Cardiac muscle cell (in vitro differentiated cells and primary cell): ENCODE results near the gene BCAS3. TPM values are rescaled to one million over a fixed set of nuclear protein-coding genes. Genes with fewer than 3 reads are reported as not detected.

Source experiments
- DNase-seq, 2 donors: peaks; one replicate each; pipeline versions ENCODE4 v3.0.0 to v3.0.0-alpha.2; 2010 to 2017; ENCODE audit warnings: low read depth in 1 of 2, low spot score in 1 of 2
- H3K27ac ChIP-seq: fragments of 200-600 bp; sonication (generic); 2 replicates; pipeline ENCODE4 v1.5.1; 2016
- H3K27me3 ChIP-seq: fragments of 200-600 bp; sonication (generic); 2 replicates; pipeline ENCODE4 v1.6.0; 2016; ENCODE audit warnings: control low read depth
- H3K36me3 ChIP-seq: fragments of 200-600 bp; sonication (generic); 2 replicates; pipeline ENCODE4 v1.5.1; 2016; ENCODE audit warnings: control low read depth
- H3K4me1 ChIP-seq: fragments of 200-600 bp; sonication (generic); 2 replicates; pipeline ENCODE4 v1.8.1; 2017; ENCODE audit warnings: low read depth, mild to moderate bottlenecking, mixed run types
- H3K4me3 ChIP-seq: fragments of 200-600 bp; sonication (generic); 2 replicates; pipeline ENCODE4 v1.5.1; 2016; ENCODE audit warnings: mild to moderate bottlenecking
- H3K9me3 ChIP-seq: fragments of 200-600 bp; sonication (generic); 2 replicates; pipeline ENCODE4 v1.5.1; 2017; ENCODE audit warnings: low read depth, mild to moderate bottlenecking, control low read depth
- polyA plus RNA-seq: library from polyadenylated mRNA; unstranded; fragments of >200 nt; fragmentation: Nextera tagmentation; extraction: Ambion mirVana; gene quantifications from 2 replicates; pipeline ENCODE4 v1.2.1, GENCODE V29; 2016
- total RNA-seq: library from RNA; depleted of rRNA; stranded (reverse); fragments of >200 nt; gene quantifications from 2 replicates; pipeline ENCODE4 v1.2.3, GENCODE V29; 2016
- TF ChIP-seq, protein P1 (sequence below): IDR thresholded peaks from 2 replicates; pipeline ENCODE4 v1.5.1; 2012; ENCODE audit warnings: low read depth, mild to moderate bottlenecking, low read length

BCAS3 gene
- total RNA-seq (36.5 TPM in 2 replicates), polyA plus RNA-seq (39.6 and 51.3 TPM in 2 replicates)

DNA sequence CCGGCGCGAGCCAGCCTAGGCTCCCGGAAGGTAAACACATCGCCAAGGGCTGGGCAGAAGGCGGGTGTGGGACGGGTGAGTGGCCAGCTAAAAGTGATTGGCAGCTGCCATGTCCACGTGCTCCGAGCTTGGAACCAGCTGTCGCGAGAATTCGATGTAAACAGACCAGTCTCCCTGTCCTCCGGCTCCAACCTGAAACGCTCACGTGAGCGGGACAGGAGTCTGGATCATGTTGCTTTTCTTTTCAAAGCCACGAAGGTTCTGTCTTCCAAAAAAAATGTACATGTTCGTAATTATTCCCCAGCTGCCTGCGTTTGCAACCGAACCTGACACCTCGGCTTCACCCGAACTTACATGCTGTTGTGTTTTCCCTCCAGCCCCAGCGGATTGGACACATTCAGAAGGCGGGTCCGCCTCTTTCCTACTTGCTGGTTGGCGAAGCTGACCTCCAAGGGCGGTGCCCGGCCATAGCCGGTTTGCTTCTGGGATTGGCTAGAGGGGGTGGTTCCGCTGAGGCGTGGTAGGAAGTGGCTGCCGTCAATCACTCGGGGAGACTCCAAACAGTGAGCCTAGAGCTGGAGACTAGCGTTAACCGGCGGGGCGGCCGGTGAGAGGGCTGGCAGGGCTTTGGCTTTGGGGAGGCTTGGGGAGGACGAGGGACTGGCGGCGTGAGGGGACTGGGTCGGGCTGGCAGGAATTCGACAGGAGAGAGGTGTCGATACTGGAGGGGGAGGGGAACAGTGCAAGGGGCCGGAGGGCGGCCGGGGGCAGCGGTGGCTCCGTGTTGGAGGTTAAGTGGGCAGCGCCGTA is at the start of gene BCAS3:
Gene BCAS3, plus strand, starts transcription at position 544 of the 810 bp plus-strand sequence.
- DNase-seq, result peak; percentile 99
- Histone ChIP-seq H3K27ac (peak within 1 kb of the TSS; percentile 85), H3K9me3 (no peaks in the 10 kb centered on the region), H3K4me1 (peaks cover 5% of the 10 kb centered on the region), H3K4me3 (peak within 1 kb of the TSS; percentile 43), H3K27me3 (no peaks in the 10 kb centered on the region), H3K36me3 (no peaks in the 10 kb centered on the region)
- TF ChIP-seq, protein P1, sequence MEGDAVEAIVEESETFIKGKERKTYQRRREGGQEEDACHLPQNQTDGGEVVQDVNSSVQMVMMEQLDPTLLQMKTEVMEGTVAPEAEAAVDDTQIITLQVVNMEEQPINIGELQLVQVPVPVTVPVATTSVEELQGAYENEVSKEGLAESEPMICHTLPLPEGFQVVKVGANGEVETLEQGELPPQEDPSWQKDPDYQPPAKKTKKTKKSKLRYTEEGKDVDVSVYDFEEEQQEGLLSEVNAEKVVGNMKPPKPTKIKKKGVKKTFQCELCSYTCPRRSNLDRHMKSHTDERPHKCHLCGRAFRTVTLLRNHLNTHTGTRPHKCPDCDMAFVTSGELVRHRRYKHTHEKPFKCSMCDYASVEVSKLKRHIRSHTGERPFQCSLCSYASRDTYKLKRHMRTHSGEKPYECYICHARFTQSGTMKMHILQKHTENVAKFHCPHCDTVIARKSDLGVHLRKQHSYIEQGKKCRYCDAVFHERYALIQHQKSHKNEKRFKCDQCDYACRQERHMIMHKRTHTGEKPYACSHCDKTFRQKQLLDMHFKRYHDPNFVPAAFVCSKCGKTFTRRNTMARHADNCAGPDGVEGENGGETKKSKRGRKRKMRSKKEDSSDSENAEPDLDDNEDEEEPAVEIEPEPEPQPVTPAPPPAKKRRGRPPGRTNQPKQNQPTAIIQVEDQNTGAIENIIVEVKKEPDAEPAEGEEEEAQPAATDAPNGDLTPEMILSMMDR, result no peak

DNA sequence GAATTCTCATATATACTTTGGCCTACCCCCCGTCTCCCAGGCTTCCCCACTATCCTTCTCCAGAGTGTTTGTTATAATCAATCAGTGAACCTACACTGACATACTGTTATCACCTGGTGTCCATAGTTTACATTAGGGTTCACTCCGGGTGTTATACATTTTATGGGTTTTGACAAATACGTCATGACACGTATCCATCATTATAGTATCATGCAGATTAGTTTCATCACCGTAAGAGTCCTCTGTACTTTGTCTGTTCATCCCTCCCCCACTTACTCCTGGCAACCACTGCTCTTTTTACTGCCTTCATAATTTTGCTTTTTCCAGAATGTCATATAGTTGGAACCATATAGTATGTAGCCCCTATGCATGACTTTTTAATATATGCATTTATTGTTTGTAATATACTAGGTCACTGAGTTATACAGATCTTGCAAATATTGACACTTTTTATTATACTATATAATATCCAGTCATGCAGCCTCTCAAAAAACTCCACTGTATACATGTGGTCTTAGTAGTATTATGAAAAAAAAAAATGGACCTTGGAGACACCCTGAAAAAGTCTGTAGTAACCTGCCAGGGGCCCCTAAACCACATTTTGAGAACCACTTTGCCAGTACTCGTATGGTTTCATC is 49.3 kb upstream of the BCAS3 start:
- no peaks in the 10 kb centered on the region for H3K9me3 ChIP-seq
- no peaks in the 10 kb centered on the region for H3K27me3 ChIP-seq
- H3K36me3 ChIP-seq, result peaks cover 4% of the 10 kb centered on the region
- DNase-seq, result no peak
- TF ChIP-seq, protein P1, result no peak
- H3K27ac ChIP-seq, result no peak overlapping the region
- H3K4me3 ChIP-seq, result no peak overlapping the region
- H3K4me1 ChIP-seq, result no peaks in the 10 kb centered on the region

GRCh38 chr17:60629120-60629519 is 48.5 kb upstream of the BCAS3 start:
- Histone ChIP-seq H3K4me1 (no peaks in the 10 kb centered on the region), H3K36me3 (peaks cover 2% of the 10 kb centered on the region), H3K27me3 (no peaks in the 10 kb centered on the region), H3K27ac (peak overlapping the region; percentile 23), H3K9me3 (no peaks in the 10 kb centered on the region), H3K4me3 (no peak overlapping the region)
- no peak for DNase-seq
- TF ChIP-seq, protein P1, result no peak

GRCh38 chr17:60630352-60630751 is 47.3 kb upstream of the BCAS3 start:
- peak in 1 of 2 donors; percentile 63 for DNase-seq
- TF ChIP-seq, protein P1, result no peak
- no peaks in the 10 kb centered on the region for H3K4me1 ChIP-seq
- no peaks in the 10 kb centered on the region for H3K27me3 ChIP-seq
- no peak overlapping the region for H3K4me3 ChIP-seq
- no peak overlapping the region for H3K27ac ChIP-seq
- peaks cover 2% of the 10 kb centered on the region for H3K36me3 ChIP-seq
- no peaks in the 10 kb centered on the region for H3K9me3 ChIP-seq

- Histone ChIP-seq H3K9me3 (no peaks in the 10 kb centered on the region), H3K27ac (no peak overlapping the region), H3K4me1 (no peaks in the 10 kb centered on the region), H3K4me3 (no peak overlapping the region), H3K27me3 (no peaks in the 10 kb centered on the region), H3K36me3 (peaks cover 8% of the 10 kb centered on the region)
- DNase-seq, result no peak
- TF ChIP-seq, protein P1, result no peak
These were observed 46.5 kb upstream of the BCAS3 start for GRCh38 chr17:60631119-60631518.
